ENCODE data around the gene GCNT3.
"Not testable (repeated sequence)": the region's sequence is repeated elsewhere in the genome, so short reads cannot be mapped to it uniquely, and the experiment has no call there.

GCNT3 gene

GRCh38 chr15:59615661-59616060, 4.1 kb downstream of the GCNT3 start:
- no peak for FAIRE-seq
- no peak for DNase-seq (ENCODE audit: insufficient read length, low spot score)
- TF ChIP-seq CTCF (IDR thresholded peaks at IDR 0.05; ENCODE audit: insufficient read depth, missing control alignments): no peak

- FAIRE-seq (no peak), DNase-seq (ENCODE audit: insufficient read length, low spot score) (no peak)
- TF ChIP-seq CTCF (IDR thresholded peaks at IDR 0.05; ENCODE audit: insufficient read depth, missing control alignments): no peak
Observed at GRCh38 chr15:59616379-59616778, 4.8 kb downstream of the GCNT3 start.

GRCh38 chr15:59618406-59618805, 6.8 kb downstream of the GCNT3 start:
- no peak for DNase-seq (ENCODE audit: insufficient read length, low spot score)
- FAIRE-seq: no peak
- no peak for TF ChIP-seq CTCF (IDR thresholded peaks at IDR 0.05; ENCODE audit: insufficient read depth, missing control alignments)

- TF ChIP-seq CTCF (IDR thresholded peaks at IDR 0.05; ENCODE audit: insufficient read depth, missing control alignments): peak; percentile 53
- no peak for FAIRE-seq
- no peak for DNase-seq (ENCODE audit: insufficient read length, low spot score)
Observed at GRCh38 chr15:59622289-59622688, 10.7 kb downstream of the GCNT3 start.

GRCh38 chr15:59632714-59633113, 21.1 kb downstream of the GCNT3 start:
- TF ChIP-seq CTCF (IDR thresholded peaks at IDR 0.05; ENCODE audit: insufficient read depth, missing control alignments): peak; percentile 22
- no peak for DNase-seq (ENCODE audit: insufficient read length, low spot score)
- FAIRE-seq: no peak

GRCh38 chr15:59636184-59636583, 24.6 kb downstream of the GCNT3 start:
- FAIRE-seq (no peak), DNase-seq (ENCODE audit: insufficient read length, low spot score) (no peak)
- TF ChIP-seq CTCF (IDR thresholded peaks at IDR 0.05; ENCODE audit: insufficient read depth, missing control alignments): no peak

GRCh38 chr15:59637507-59637906, 25.9 kb downstream of the GCNT3 start:
- DNase-seq (ENCODE audit: insufficient read length, low spot score): not testable (repeated sequence)
- FAIRE-seq: peak; percentile 51

- DNase-seq (ENCODE audit: insufficient read length, low spot score): no peak
- no peak for TF ChIP-seq CTCF (IDR thresholded peaks at IDR 0.05; ENCODE audit: insufficient read depth, missing control alignments)
- no peak for FAIRE-seq
Observed at GRCh38 chr15:59642351-59642750, 30.8 kb downstream of the GCNT3 start.
